ENCODE results near the gene HLA-E.

DNA sequence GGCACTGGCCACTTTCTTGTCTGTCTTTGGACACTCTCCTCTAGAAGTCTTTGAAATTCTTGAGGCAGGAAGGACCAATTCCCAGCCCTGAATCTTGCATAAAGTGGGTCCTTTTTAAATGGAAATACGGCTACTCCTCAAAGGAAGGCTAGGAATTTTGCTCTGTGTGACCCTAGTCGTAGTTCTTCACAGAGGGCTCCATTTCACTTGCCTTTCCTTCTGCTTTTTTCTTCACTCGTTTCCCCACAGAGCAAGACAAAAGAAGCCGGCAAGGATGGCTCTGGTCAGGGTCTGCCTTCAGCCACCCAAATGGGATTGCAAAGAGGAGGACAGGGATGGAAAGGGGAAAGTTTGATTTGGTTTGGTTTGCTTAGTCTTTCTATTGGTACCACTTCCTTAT is 25.8 kb downstream of the HLA-E start:
- no peak for TF ChIP-seq CTCF (conservative IDR thresholded peaks at IDR 0.05 in 1 of 2, IDR thresholded peaks at IDR 0.05 in 1 of 2; ENCODE audit: low read depth in 1 of 2, low read length in 2 of 2)
- no peak for TF ChIP-seq EZH2 (IDR thresholded peaks at IDR 0.05; ENCODE audit: low read length, missing control alignments)

All from fibroblast of lung (primary cell).